Midbrain (tissue), 1 donor: ENCODE results near the gene TPD52L2.

Experiments
- DNase-seq: peaks from one replicate; lab custom pipeline; 2025; lab: John Stamatoyannopoulos, UW

Gene TPD52L2

DNA sequence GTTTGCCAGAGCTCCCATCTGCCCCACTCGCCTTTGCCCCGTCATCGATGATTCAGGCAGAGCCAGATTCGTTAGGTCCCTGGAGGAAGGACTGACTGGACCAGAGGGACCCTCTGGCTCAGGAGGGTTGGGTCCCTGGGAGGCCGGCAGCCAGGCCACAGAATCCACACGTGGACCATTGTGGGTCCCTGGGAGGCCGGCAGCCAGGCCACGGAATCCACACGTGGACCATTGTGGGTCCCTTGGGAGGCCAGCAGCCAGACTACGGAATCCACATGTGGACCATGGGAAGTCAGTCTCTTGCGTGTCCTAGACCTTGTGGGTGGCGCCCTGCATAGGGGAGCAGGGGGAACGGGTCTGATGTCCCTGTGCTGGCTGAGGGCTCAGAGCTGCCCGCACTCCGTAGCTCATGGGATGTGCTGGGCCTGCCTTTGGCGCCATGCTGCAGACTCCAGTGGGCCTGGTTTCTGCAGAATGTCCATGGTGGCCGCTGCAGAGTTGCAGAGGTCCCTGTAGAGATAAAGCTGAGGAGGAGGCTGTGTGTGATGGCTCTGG is 67.6 kb downstream of the TPD52L2 start:
- no peak for DNase-seq

DNA sequence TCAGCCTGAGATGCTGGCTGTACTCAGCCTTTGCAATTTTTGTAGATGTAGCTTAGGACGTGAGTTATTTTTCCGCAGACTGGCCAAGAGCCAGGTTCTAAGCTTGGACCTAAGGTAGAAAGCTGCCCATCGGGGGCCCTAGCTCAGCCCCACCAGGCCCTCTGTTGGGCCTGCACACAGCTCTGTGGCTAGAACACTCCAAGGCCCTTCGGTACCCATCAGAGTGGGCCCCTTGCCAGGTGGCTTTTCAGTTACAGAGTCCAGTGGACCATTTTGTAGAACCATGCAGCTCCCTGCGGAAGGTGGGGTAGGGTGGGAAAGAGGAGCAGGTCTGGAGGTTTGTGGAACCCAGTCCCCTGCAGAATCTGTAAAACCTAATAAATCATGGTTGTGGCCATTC is 68.6 kb downstream of the TPD52L2 start:
- DNase-seq: no peak

DNA sequence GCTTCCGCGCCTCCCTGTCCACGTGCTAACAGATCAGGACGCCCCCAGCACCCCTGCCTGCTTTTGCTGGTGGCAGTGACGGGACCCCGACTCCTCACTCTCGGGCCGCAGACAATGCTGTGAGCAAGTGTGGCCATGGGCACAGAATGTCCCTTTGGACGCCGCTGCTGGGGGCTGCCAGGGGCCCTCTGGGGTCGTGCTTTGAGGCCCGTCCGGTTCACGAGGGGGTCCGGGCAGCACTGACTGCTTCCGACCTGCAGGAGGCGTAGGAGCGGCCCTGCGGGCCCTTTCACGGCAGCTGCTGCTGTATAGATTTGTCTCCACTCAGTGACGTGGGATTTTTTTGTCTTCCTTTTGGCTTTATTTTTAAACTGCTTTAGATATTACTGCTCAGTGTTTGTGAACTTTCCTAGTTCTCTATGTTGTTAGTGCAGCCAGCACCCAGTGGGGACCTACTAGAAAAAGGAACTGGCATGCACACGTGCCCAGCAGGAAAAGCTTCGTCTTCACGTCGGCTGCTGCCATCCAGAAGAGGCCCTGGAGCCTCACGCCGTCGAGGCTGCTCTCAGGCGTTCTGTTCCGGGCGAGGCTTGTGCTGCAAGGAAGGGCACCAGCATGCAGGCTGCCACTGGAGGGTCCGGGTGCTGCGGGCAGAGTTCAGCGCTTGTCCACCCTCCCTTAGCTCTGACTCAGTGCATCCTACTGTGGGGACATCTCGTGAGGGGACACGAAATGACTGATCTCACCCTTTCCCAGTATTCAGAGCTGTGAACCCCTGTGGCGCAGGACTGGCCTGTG is 69.4 kb downstream of the TPD52L2 start:
- no peak for DNase-seq

GRCh38 chr20:63935447-63935846 is 70.4 kb downstream of the TPD52L2 start:
- no peak for DNase-seq

- DNase-seq: no peak
Observed at GRCh38 chr20:63937596-63937995, 72.5 kb downstream of the TPD52L2 start.

- no peak for DNase-seq
Observed at GRCh38 chr20:63939061-63939935, 74.2 kb downstream of the TPD52L2 start.

DNA sequence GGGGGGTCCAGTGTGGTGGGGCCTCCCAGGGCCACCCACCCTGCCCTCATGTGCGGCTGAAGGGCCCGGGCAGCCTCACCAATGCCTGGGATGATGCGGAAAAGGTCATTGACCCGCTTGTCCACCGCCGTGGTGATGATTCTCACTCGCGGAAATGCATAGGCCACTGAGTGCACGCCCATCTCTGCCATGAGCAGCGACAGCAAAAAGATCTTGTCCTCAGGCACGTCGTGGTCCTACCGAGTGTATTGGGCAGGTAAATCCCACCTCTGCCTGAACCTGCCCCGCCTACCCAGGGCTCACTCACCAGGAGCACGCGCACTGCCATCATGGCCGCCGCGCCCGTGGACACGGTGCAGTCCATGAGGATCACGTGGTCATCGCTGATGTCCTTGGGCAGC is 75.0 kb downstream of the TPD52L2 start:
- DNase-seq: no peak

GRCh38 chr20:63940472-63941266 is 75.6 kb downstream of the TPD52L2 start:
- no peak for DNase-seq
